ENCODE data around the gene RRP9. TPM values are rescaled to one million over a fixed set of nuclear protein-coding genes. Genes with fewer than 3 reads are reported as not detected.
A peak's percentile ranks its signal among the peaks of the same experiment; 100 is the strongest.

The RRP9 gene
- total and polyA plus RNA-seq, 4 donors: 6.5 to 11.0 (median 7.8) TPM

- no peak overlapping the region for H3K9ac ChIP-seq (ENCODE audit: low read depth in 1 of 2, low read length in 2 of 2)
- no peak overlapping the region for H3K27ac ChIP-seq (ENCODE audit: low read depth in 1 of 2, low read length in 2 of 2)
- no peak for DNase-seq (ENCODE audit: low spot score)
- 89% methylated on average over 5 of the region's 5 CpGs for whole genome bisulfite sequencing
- H3K36me3 ChIP-seq (ENCODE audit: control insufficient read depth in 4 of 4, insufficient read depth in 3 of 4, low read depth in 1 of 4, low read length in 3 of 4): no peaks in the 10 kb centered on the region
- peak overlapping the region in 1 of 3 donors; percentile 76 for H3K4me3 ChIP-seq (ENCODE audit: low read depth in 1 of 3, low read length in 3 of 3)
- H3K4me1 ChIP-seq (ENCODE audit: control insufficient read depth in 4 of 4, insufficient read depth in 4 of 4, low read length in 3 of 4): peaks cover 8 to 41% (median 37%) of the 10 kb centered on the region in 4 donors
- TF ChIP-seq EGR1 (IDR thresholded peaks at IDR 0.05; ENCODE audit: low read depth in 2 of 2) (no peak), GABPA (IDR thresholded peaks at IDR 0.05 in 1 of 2, conservative IDR thresholded peaks at IDR 0.05 in 1 of 2) (no peak), HNF4A (conservative IDR thresholded peaks at IDR 0.05) (no peak), NR2F2 (IDR thresholded peaks at IDR 0.05) (no peak), ZBTB33 (IDR thresholded peaks at IDR 0.05) (no peak), REST (IDR thresholded peaks at IDR 0.05) (no peak), RXRA (IDR thresholded peaks at IDR 0.05) (no peak), RAD21 (IDR thresholded peaks at IDR 0.05) (no peak), SP1 (IDR thresholded peaks at IDR 0.05) (no peak), HNF4G (IDR thresholded peaks at IDR 0.05) (no peak), MAX (IDR thresholded peaks at IDR 0.05) (no peak)
- no peaks in the 10 kb centered on the region for H3K27me3 ChIP-seq (ENCODE audit: control insufficient read depth in 4 of 4, insufficient read depth in 4 of 4, low read length in 3 of 4)
- H3K9me3 ChIP-seq (ENCODE audit: control insufficient read depth in 4 of 4, low read length in 3 of 4): no peaks in the 10 kb centered on the region
Observed at GRCh38 chr3:51966486-51966885, 24.8 kb upstream of the RRP9 start.

GRCh38 chr3:51966016-51966415, 24.3 kb upstream of the RRP9 start:
- no peaks in the 10 kb centered on the region for H3K36me3 ChIP-seq (ENCODE audit: control insufficient read depth in 4 of 4, insufficient read depth in 3 of 4, low read depth in 1 of 4, low read length in 3 of 4)
- TF ChIP-seq HNF4A (conservative IDR thresholded peaks at IDR 0.05): no peak
- no peak for TF ChIP-seq FOXA2 (IDR thresholded peaks at IDR 0.05)
- TF ChIP-seq RAD21 (IDR thresholded peaks at IDR 0.05): no peak
- TF ChIP-seq TAF1 (conservative IDR thresholded peaks at IDR 0.05): no peak
- no peak for TF ChIP-seq YY1 (IDR thresholded peaks at IDR 0.05)
- no peak for TF ChIP-seq SP1 (IDR thresholded peaks at IDR 0.05)
- TF ChIP-seq ATF3 (IDR thresholded peaks at IDR 0.05): no peak
- no peak for TF ChIP-seq ZBTB33 (IDR thresholded peaks at IDR 0.05)
- TF ChIP-seq HNF4G (IDR thresholded peaks at IDR 0.05): no peak
- TF ChIP-seq NR2F2 (IDR thresholded peaks at IDR 0.05): no peak
- TF ChIP-seq MAX (IDR thresholded peaks at IDR 0.05): no peak
- H3K4me1 ChIP-seq (ENCODE audit: control insufficient read depth in 4 of 4, insufficient read depth in 4 of 4, low read length in 3 of 4): peaks cover 7 to 37% (median 32%) of the 10 kb centered on the region in 4 donors
- H3K27me3 ChIP-seq (ENCODE audit: control insufficient read depth in 4 of 4, insufficient read depth in 4 of 4, low read length in 3 of 4): no peaks in the 10 kb centered on the region
- no peak overlapping the region for H3K9ac ChIP-seq (ENCODE audit: low read depth in 1 of 2, low read length in 2 of 2)
- no peak overlapping the region for H3K4me3 ChIP-seq (ENCODE audit: low read depth in 1 of 3, low read length in 3 of 3)
- no peak for DNase-seq (ENCODE audit: low spot score)
- WGBS: 88% methylated on average over 2 of the region's 2 CpGs
- no peak overlapping the region for H3K27ac ChIP-seq (ENCODE audit: low read depth in 1 of 2, low read length in 2 of 2)
- H3K9me3 ChIP-seq (ENCODE audit: control insufficient read depth in 4 of 4, low read length in 3 of 4): no peaks in the 10 kb centered on the region
